Left ventricle myocardium inferior (tissue), 1 donor: Measurements from ENCODE around the gene CNTF. TPM values are rescaled to one million over a fixed set of nuclear protein-coding genes. Genes with fewer than 3 reads are reported as not detected.

ENCODE experiments used
- DNase-seq: peaks from one replicate; pipeline ENCODE4 v3.0.0-alpha.2; 2020
- H3K27ac ChIP-seq: fragments of 200-600 bp; replicated peaks from 2 replicates; pipeline ENCODE4 v1.8.0; 2021
- H3K27me3 ChIP-seq: fragments of 200-600 bp; 2 replicates; pipeline ENCODE4 v1.8.0; 2021; ENCODE audit warnings: low read depth
- H3K36me3 ChIP-seq: fragments of 200-600 bp; 2 replicates; pipeline ENCODE4 v1.8.0; 2021
- H3K4me1 ChIP-seq: fragments of 200-600 bp; 2 replicates; pipeline ENCODE4 v1.8.0; 2021
- H3K4me3 ChIP-seq: fragments of 200-600 bp; 2 replicates; pipeline ENCODE4 v1.8.0; 2021; ENCODE audit warnings: mild to moderate bottlenecking, moderate library complexity
- H3K9me3 ChIP-seq: fragments of 200-600 bp; replicated peaks from 2 replicates; pipeline ENCODE4 v1.8.0; 2021
- intact Hi-C: fragments of 100-400 bp; cut with micrococcal nuclease; formaldehyde crosslinking; loops from one replicate; pipeline ENCODE4 v1.11.0; 2022
- total RNA-seq: library from RNA; stranded (reverse); fragmentation: NEBNext Ultra II Directional; extraction: Animal tissue kit (Norgen Biotek cat#: 25700); gene quantifications from one replicate; pipeline ENCODE4 v1.2.1, GENCODE V29; 2021
- TF ChIP-seq, protein P1 (sequence below): fragments of 200-600 bp; IDR thresholded peaks from 2 replicates; pipeline ENCODE4 v1.8.0; 2021; ENCODE audit warnings: antibody characterized with exemption, mild to moderate bottlenecking, borderline replicate concordance
- donor health status: DM: no; HTN: yes; CAD: no; lungs with severe emphysema.

The CNTF gene
- total RNA-seq, 1 donor from 2014 or later: 0.93 TPM

DNA sequence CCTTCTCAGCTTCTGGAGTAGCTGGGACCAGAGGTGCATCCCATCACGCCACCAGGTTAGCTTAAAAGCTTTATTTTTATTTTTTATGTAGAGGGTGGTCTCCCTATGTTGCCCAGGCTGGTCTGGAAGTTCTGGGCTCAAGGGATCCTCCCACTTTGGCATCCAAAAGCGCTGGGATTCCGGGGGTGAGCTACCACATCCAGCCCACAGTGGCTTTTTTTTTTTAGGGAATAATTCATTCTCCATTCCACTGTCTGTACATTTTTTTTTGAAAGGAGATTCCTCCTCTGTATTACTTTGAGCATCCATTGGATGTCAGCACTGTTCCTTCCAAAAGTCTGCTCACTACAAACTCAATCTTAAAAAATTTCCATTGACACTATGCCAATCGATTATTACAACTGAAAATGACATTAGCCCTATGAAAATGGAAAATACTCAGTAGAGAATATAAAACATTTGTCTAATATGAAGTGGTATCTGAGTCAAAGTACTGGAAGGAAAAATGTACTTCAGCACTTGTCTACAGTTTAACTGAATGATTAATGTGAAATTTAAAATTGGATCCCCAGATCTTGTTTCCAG lies 45.5 kb upstream of the CNTF start:
- TF ChIP-seq, protein P1, sequence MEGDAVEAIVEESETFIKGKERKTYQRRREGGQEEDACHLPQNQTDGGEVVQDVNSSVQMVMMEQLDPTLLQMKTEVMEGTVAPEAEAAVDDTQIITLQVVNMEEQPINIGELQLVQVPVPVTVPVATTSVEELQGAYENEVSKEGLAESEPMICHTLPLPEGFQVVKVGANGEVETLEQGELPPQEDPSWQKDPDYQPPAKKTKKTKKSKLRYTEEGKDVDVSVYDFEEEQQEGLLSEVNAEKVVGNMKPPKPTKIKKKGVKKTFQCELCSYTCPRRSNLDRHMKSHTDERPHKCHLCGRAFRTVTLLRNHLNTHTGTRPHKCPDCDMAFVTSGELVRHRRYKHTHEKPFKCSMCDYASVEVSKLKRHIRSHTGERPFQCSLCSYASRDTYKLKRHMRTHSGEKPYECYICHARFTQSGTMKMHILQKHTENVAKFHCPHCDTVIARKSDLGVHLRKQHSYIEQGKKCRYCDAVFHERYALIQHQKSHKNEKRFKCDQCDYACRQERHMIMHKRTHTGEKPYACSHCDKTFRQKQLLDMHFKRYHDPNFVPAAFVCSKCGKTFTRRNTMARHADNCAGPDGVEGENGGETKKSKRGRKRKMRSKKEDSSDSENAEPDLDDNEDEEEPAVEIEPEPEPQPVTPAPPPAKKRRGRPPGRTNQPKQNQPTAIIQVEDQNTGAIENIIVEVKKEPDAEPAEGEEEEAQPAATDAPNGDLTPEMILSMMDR: peak; percentile 61
- Histone ChIP-seq H3K27ac (peak overlapping the region; percentile 96), H3K9me3 (no peaks in the 10 kb centered on the region), H3K27me3 (no peaks in the 10 kb centered on the region), H3K4me3 (peak overlapping the region; percentile 95), H3K36me3 (no peaks in the 10 kb centered on the region), H3K4me1 (peaks cover 80% of the 10 kb centered on the region)
- DNase-seq: no peak
- intact Hi-C loops: no loop called here

DNA sequence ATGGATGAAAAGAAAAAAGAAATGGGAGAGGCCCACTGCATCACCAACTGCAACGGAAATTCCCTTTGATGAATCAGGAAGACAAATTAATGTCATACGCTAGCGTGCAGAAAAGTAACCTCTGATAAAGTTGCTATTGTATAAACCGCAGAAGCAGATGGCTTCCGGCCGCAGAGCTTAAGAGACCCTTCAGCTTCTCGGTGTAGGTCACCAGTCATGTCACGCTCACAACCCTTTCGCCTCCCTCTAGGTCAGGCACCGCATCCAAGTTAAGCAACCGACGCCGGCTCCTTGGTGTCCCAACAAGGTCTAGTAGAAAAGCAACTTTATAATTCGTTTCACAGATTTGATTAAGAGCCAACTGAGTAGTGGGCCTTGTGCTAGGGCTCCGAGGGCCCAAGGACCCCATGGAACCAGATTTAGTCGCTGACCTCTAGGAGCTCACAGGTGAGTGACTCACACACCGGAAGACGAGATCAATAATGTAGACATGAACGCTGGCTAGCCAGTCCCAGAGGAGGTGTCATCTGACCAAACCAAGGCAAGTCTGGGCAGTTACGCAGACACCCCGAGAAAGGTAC lies 44.8 kb upstream of the CNTF start:
- TF ChIP-seq, protein P1: no peak
- peak; percentile 35 for DNase-seq
- Histone ChIP-seq H3K27ac (peak overlapping the region; percentile 96), H3K27me3 (no peaks in the 10 kb centered on the region), H3K4me3 (peak overlapping the region; percentile 95), H3K36me3 (no peaks in the 10 kb centered on the region), H3K9me3 (no peaks in the 10 kb centered on the region), H3K4me1 (peaks cover 86% of the 10 kb centered on the region)
- intact Hi-C loops: no loop called here

DNA sequence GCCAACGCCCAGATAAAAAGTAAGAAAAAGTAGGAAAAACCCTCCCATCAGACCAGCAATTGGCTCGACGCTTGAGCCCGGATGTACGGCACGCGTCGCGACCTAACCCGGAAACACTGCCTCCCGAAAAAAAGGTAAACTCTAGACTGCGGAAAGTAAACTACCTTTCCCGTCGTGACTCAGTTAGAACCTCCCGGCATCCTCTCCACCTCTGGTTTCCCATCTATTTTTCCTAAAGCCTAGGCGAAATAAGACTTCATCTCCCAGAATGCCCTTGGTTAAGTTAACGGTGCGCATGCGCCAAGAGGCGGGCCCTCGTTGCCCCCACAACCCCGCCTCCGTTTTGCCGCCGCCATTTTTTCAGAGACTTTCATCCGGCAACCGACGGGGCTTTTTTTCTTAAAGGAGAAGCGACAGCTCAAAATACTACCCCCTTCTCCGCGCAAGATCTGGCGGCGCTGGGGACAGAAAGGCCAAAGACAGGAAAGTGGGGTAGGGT lies 44.3 kb upstream of the CNTF start:
- Histone ChIP-seq H3K27me3 (no peaks in the 10 kb centered on the region), H3K4me3 (peak overlapping the region; percentile 95), H3K9me3 (no peaks in the 10 kb centered on the region), H3K36me3 (no peaks in the 10 kb centered on the region), H3K27ac (peak overlapping the region; percentile 96), H3K4me1 (peaks cover 87% of the 10 kb centered on the region)
- intact Hi-C loops: no loop called here
- TF ChIP-seq, protein P1: no peak
- DNase-seq: peak; percentile 95

DNA sequence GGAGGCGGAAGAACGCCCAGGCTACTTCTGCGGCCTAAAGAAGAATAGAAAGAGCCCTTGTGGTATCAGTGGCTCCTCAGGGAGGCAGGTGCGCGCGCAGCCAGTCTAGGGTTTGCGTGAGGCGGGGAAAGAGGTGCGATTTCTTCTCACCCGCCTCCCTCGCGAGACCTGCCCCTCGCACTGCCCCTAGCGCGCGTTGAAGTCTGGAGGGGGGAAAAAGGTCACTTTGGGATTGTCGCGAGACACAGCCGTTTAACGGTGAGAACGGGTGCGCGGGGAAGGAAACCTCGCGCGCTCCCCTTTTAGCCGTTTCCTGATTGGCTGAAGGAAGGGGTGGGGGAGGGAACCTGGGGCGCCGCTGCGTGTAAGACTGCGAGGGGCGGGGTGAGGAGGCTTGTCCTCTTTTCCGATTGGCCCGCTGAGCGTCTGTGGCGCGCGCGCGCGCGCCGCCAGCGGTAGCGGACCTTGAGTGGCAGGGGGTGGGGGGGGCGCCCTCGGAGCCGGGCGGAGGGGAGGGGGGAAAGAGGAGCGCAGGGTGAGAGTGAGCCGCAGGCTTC lies 43.8 kb upstream of the CNTF start, which contains the start of gene ZFP91:
TSS of gene ZFP91 (plus strand) at position 429 of the 557 bp plus-strand sequence. CDS start 219 bp downstream, outside the sequence.
- no peaks in the 10 kb centered on the region for H3K27me3 ChIP-seq
- H3K27ac ChIP-seq: peak within 1 kb of the TSS; percentile 96
- TF ChIP-seq, protein P1: no peak
- H3K4me3 ChIP-seq: peak within 1 kb of the TSS; percentile 95
- intact Hi-C loops: no loop called here
- peaks cover 87% of the 10 kb centered on the region for H3K4me1 ChIP-seq
- DNase-seq: peak; percentile 98
- H3K36me3 ChIP-seq: no peaks in the 10 kb centered on the region
- no peaks in the 10 kb centered on the region for H3K9me3 ChIP-seq

DNA sequence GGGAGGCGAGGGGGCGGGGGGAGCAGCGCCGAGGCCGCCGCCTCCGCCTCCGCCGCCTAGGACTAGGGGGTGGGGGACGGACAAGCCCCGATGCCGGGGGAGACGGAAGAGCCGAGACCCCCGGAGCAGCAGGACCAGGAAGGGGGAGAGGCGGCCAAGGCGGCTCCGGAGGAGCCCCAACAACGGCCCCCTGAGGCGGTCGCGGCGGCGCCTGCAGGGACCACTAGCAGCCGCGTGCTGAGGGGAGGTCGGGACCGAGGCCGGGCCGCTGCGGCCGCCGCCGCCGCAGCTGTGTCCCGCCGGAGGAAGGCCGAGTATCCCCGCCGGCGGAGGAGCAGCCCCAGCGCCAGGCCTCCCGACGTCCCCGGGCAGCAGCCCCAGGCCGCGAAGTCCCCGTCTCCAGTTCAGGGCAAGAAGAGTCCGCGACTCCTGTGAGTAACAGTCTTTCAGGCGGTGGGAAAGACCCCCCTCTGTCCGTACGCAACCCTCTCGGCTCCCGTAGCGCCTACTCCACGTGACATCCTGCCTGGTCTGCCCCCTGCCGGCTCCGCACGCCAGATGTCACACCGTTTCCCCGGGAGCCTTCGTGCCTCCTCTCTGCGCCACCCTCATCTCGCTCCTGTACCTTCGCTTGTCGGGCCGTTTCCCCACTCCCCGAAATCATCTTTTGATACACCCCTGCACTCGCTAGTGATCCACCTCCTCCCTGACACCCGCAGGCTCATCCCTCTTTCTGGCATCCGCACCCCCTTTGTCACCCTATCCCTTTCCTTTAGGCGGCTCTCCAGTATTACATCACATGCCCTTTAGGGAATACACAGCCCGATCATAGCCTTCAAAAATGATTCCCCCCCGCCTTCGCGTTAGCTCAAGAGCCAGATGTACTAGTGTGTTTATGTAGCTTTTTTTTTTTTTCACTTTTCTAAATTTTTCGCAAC lies 43.0 kb upstream of the CNTF start:
- no peaks in the 10 kb centered on the region for H3K36me3 ChIP-seq
- peak overlapping the region; percentile 95 for H3K4me3 ChIP-seq
- TF ChIP-seq, protein P1: peak; percentile 88
- H3K4me1 ChIP-seq: peaks cover 87% of the 10 kb centered on the region
- intact Hi-C loops: no loop called here
- H3K27ac ChIP-seq: peak overlapping the region; percentile 96
- no peaks in the 10 kb centered on the region for H3K27me3 ChIP-seq
- H3K9me3 ChIP-seq: no peaks in the 10 kb centered on the region
- peak; percentile 93 for DNase-seq
